CD4-positive, alpha-beta T cell treated with Interleukin-10 for 1 hour (primary cell): Measurements from ENCODE around the gene LIX1.
"Not testable (repeated sequence)": the region's sequence is repeated elsewhere in the genome, so short reads cannot be mapped to it uniquely, and the experiment has no call there.

Source experiments
- DNase-seq: peaks from one replicate; pipeline ENCODE4 v3.0.0-alpha.2; 2020

The LIX1 gene

GRCh38 chr5:97142521-97143254 is at the start of gene LIX1:
Gene LIX1, minus strand, starts transcription at chr5:97142611. Its CDS starts 35 bp downstream, at chr5:97142576.
- DNase-seq: peak; percentile 36

- no peak for DNase-seq
These were observed 49.5 kb upstream of the LIX1 start for GRCh38 chr5:97191893-97192292.

GRCh38 chr5:97189523-97189922 is 47.1 kb upstream of the LIX1 start:
- not testable (repeated sequence) for DNase-seq

- DNase-seq: no peak
These were observed 41.5 kb upstream of the LIX1 start for GRCh38 chr5:97183930-97184213.

- peak; percentile 94 for DNase-seq
These were observed 40.9 kb upstream of the LIX1 start, which contains the start of gene RIOK2 for GRCh38 chr5:97183100-97183929. Gene RIOK2, minus strand, starts transcription at chr5:97183247. Its CDS starts 56 bp downstream, at chr5:97183191.

- DNase-seq: peak; percentile 25
These were observed 40.2 kb upstream of the LIX1 start for GRCh38 chr5:97182571-97183099.

GRCh38 chr5:97181856-97182545 is 39.6 kb upstream of the LIX1 start:
- DNase-seq: no peak

- not testable (repeated sequence) for DNase-seq
These were observed 37.0 kb upstream of the LIX1 start for GRCh38 chr5:97179457-97179856.

GRCh38 chr5:97172227-97172626 is 29.8 kb upstream of the LIX1 start:
- DNase-seq: no peak

- DNase-seq: no peak
These were observed 29.3 kb upstream of the LIX1 start for GRCh38 chr5:97171703-97172102.

- DNase-seq: no peak
These were observed 25.0 kb upstream of the LIX1 start for GRCh38 chr5:97167435-97167834.

- DNase-seq: no peak
These were observed 23.3 kb upstream of the LIX1 start for GRCh38 chr5:97165726-97166125.

- DNase-seq: no peak
These were observed 22.4 kb upstream of the LIX1 start for GRCh38 chr5:97164846-97165245.

- DNase-seq: no peak
These were observed 21.4 kb upstream of the LIX1 start for GRCh38 chr5:97163790-97164285.

- peak; percentile 48 for DNase-seq
These were observed 21.0 kb upstream of the LIX1 start for GRCh38 chr5:97163360-97163764.

GRCh38 chr5:97162045-97162444 is 19.6 kb upstream of the LIX1 start:
- peak; percentile 67 for DNase-seq

GRCh38 chr5:97157689-97158088 is 15.3 kb upstream of the LIX1 start:
- DNase-seq: no peak

- DNase-seq: no peak
These were observed 9.0 kb upstream of the LIX1 start for GRCh38 chr5:97151370-97151769.

- no peak for DNase-seq
These were observed 8.0 kb upstream of the LIX1 start for GRCh38 chr5:97150401-97150800.

GRCh38 chr5:97149709-97150108 is 7.3 kb upstream of the LIX1 start:
- DNase-seq: no peak

GRCh38 chr5:97148288-97148687 is 5.9 kb upstream of the LIX1 start:
- no peak for DNase-seq

- no peak for DNase-seq
These were observed 1.3 kb upstream of the LIX1 start for GRCh38 chr5:97143704-97144103.

- no peak for DNase-seq
These were observed 872 bp downstream of the LIX1 start for GRCh38 chr5:97141539-97141938.
